Sciatic nerve (tissue), 2 donors: Measurements from ENCODE around the gene RHBDD1. TPM values are rescaled to one million over a fixed set of nuclear protein-coding genes. Genes with fewer than 3 reads are reported as not detected.
"Not testable (repeated sequence)": the region's sequence is repeated elsewhere in the genome, so short reads cannot be mapped to it uniquely, and the experiment has no call there.

Experiments
- ATAC-seq: fragments of 200-7000 bp; cut with Tn5 transposase; one replicate; pipeline ENCODE4 v1.9.1; 2020; ENCODE audit warnings: mild to moderate bottlenecking, moderate library complexity
- DNase-seq: peaks from one replicate; pipeline ENCODE4 v3.0.0-alpha.2; 2020; ENCODE audit warnings: low spot score
- intact Hi-C: fragments of 100-400 bp; cut with DNase I; formaldehyde crosslinking; loops from one replicate; pipeline ENCODE4 v1.14.2; 2022
- total RNA-seq: library from RNA; stranded (reverse); fragmentation: NEBNext Ultra II Directional; extraction: Animal tissue kit (Norgen Biotek cat#: 25700); gene quantifications from one replicate; pipeline ENCODE4 v1.2.1, GENCODE V29; 2021
- donor health status: DM: no; HTN: no; CAD: no.
- donor health status: DM: no; HTN: no; CAD: no.

The RHBDD1 gene
- total RNA-seq, 1 donor from 2014 or later, result 66.0 TPM

DNA sequence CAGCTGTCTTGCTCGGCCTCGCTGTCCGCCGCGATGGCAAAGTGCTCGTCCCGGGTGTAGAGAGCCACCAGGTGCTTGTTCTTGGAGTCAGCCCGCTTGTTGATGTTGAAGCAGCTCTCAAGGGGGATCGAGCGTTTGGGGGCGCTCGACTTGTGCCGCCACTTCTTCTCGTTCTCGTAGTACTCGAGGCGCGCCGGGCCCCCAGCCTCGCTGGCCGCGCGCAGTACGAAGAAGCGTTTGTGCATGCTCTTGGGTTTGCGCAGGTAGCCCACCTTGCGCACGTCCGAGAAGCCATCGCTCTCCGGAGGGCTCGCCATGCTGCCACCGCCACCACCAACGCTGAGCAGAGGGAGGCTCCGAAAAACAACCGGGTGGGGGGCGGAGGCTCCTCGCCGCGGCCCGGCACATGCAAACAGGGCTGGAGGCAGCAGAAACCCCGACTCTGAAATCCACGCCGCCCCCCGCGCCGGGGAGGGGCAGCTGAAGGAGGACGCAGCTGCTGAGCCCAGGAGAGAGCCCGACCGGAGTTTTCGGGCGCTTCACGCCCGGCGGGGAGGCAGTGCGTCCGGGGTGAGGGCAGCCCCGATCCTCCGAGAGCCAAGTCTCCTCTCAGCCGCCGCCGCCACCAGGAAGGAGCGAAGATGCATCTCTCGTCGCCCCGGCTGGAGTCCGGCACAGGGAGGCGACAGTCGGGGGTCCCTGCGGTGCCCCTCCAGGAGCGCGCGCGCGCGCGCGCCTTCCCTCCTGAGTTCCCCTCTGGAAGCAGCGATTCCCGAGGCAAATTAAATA is 37.2 kb upstream of the RHBDD1 start:
- DNase-seq (peak; percentile 60), ATAC-seq (peak; percentile 8)
- intact Hi-C loops, result loop anchor here (10.0 kb wide), 1 partner anchor 574 kb away; no protein-coding TSS in a partner anchor

DNA sequence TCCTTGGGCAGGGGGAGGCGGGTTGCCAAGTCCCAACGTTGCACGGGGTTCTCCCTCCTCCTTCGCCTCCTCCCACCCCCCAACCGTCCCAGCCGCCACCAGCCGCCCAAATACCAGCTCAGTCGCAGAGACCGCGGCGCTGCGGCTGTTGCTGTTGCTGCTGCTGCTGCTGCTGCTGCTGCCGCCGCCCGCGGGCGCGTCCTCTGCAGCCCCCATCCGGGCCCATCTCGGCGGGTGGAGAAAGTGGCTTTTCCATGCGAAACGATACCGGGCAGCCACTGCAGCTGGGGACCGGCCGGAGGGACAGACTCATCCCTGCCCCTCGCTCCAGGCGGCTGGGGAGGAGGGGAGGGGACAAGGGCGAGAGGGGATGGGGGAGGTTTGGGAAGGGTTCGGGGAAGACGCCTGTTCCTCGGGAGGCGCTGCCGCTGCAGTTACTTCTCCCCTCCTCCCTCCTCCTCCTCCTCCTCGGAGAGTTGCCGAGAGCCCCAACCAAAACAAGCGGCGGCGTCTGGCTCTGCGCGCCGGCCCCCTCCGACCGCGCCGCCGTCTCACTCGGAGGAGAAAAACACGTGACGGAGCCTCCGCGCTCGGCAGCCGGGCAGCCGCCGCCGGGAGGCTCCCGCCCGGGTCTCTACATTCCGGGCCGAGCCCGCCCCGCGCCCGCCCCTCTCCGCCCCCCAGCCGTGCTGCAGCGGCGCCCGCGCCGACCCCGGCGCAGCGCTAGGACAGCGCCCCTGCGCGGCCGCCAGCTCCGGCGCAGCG is 36.5 kb upstream of the RHBDD1 start, which contains the start of gene IRS1:
IRS1 (minus strand) TSS at position 610 of the 765 bp plus-strand sequence. CDS start 1,082 bp downstream, outside the sequence.
- DNase-seq (peak; percentile 85), ATAC-seq (peak; percentile 65)
- intact Hi-C loops, result loop anchor here (10.0 kb wide), 1 partner anchor 575 kb away; no protein-coding TSS in a partner anchor

DNA sequence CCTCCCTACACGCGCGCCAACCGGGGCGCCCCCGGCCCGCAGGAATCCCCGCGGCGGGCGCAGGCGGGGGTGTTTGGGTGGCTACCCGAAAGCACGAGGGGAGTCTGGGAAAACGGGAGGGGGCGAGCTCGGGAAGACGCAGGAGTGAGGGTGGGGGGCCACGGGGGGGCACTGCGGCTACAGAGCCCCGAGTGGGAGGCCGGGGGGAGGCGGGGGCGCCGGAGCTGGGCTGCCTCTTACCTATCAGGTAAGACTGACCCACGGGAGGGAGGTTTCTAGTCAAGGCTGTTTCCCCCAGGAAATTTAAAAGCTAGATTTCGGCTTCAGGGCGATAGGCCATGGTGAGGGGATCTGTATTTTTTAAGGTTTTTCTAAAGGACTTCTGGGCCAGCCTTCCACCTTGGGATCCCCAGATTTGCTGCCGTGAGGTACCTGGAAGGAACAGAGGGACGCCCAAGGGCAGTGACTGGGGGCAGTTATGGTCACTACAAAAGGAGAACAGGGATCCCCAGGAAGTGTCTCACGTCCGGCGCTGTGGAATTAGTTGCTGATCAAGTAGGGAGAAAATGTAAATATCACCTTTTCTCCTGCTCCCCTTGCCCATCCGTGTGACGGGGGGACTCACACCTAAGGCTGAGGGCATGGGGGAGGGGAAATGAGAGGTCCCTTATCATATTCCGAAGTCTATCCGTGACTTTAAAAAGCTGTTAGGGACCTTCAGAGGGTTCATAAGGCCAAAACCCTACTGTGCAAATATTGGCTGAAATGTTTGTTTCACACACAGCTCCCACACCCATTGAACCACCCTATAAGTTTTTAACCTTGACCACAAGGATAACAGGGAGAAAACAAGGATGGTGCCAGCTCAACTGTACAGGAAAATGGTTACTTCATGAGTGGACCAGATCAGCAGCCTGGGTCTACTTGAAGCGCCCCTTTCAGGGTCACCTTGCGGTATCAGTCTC is 35.6 kb upstream of the RHBDD1 start:
- DNase-seq (peak; percentile 75), ATAC-seq (no peak)
- intact Hi-C loops, result loop anchor here (5.0 to 10.0 kb wide), 2 partner anchors 575 to 1133 kb away; no protein-coding TSS in a partner anchor

DNA sequence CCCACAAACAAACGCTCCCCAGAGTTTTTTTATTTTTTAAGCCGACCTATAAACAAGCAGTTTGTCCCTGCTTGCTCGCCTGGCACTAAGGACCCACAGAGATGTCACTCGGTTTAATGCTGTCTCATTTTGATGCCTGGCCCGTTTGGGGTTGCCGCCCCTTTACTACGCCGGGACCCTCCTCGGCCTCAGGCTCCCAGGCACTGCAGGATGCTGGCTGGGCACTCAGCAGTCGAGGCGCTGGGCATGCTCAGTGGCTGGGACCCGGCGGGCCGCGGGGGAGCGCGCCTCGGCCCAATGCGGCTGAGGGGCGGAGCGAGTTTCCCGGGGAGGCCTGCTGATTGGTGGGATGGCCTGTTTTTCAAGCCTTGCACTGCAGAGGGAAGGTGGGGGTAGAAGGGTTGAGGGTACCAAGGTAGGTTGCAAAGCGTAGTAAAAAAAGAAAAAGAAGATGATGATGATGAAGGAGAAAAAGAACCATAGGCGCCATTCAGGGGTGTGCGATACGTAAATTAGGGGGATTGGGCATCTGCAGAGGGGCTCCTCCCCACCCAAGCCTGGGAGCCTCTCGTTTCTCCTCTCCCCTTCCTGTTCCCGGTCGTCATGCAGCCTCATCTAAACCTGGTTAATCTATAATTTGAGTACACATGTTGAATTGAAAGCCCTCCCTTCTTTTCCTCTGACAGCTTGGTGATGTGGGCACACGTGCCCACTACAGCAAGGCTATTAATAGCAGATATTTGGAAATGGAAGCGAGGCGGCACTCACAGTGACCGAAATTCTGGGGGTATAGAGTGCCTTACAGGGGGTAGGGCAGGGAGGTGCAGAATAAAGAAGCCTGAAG is 34.7 kb upstream of the RHBDD1 start:
- DNase-seq (peak; percentile 84), ATAC-seq (peak; percentile 75)
- intact Hi-C loops, result loop anchor here (5.0 kb wide), 1 partner anchor 1134 kb away; no protein-coding TSS in a partner anchor

DNA sequence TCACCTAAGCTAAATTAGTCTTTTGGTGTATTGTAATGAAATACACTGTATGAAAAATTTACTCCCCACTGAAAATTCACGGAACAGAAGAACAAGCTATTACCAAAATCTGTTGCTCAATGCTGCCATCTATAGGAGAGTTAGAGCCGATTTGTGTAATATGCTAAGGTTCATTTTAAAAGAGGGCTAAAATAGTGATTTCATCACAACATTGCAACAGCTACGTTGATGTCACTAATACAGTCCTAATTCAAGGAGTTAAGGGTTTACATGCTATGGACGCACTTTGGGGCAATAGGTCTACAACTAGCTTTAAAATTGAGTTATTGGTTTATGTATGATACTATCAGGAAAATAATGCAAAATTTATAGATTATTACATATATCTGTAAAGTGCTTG is 33.3 kb upstream of the RHBDD1 start:
- intact Hi-C loops, result loop anchor here (5.0 kb wide), 1 partner anchor 1135 kb away; no protein-coding TSS in a partner anchor
- ATAC-seq (peak; percentile 53), DNase-seq (no peak)

DNA sequence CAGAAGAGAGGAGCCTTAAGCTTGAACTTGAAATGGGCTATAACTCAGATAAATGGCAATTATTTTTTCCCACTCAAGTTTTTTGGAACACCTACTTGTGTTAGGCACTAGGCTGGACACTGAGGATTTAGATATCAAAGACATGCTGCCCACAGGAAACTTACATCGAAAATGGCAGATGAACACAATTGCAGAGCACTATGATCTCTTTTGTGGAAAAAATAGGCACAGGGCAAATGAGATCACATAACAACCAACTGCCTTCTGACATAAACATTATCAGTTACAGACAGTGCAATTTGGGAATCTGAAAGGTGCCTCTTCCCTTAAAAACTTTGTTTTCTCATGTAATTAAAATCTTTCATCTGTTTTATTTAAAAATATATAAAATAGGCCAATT is 32.4 kb upstream of the RHBDD1 start:
- DNase-seq, result no peak
- ATAC-seq, result no peak
- intact Hi-C loops, result loop anchor here (5.0 kb wide), 1 partner anchor 1136 kb away; no protein-coding TSS in a partner anchor

DNA sequence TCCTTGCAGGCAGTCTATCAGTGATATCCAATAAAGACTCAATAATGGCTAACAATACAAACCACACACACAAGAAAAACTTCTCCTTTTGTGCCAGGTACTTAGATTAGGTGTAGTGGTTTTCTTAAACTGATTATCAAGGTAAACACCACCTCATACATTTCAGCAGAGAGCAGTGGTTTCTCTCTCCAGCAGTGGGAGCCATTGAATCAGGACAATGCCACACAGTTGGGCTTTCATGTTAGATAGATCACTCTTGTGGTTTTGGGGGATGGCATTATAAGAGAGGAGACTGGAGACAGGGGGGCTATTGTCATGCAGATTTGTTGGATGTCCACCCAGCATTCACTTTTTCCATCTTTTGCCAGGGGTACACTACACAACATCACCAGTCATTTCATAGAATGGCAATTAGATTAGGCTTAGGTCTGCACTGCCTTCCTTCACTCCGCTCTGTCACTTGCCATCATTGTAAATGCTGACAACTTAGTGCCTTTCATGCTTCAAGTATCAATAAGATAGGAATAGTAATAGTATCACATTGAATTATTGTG is 22.6 kb upstream of the RHBDD1 start:
- intact Hi-C loops, result no loop called here
- ATAC-seq (no peak), DNase-seq (no peak)

DNA sequence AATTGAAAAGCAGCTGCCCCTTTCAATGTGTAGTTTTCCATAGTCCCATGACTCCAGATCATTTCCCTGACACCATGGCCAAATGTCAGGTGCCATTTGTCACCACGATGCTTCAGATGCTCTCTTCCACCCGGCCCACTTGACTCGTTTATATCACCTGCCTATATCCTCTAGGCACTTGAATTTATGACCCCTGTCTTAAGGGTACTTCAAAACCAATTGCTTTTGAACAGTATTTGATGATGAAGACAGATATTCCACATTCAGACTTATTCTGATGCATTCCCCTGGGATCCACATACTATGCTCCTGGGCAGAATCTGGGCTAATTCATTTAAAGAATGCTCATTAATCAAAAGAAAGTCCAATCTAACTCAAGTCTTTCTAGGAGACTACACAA is 16.9 kb upstream of the RHBDD1 start:
- ATAC-seq (no peak), DNase-seq (no peak)
- intact Hi-C loops, result no loop called here

DNA sequence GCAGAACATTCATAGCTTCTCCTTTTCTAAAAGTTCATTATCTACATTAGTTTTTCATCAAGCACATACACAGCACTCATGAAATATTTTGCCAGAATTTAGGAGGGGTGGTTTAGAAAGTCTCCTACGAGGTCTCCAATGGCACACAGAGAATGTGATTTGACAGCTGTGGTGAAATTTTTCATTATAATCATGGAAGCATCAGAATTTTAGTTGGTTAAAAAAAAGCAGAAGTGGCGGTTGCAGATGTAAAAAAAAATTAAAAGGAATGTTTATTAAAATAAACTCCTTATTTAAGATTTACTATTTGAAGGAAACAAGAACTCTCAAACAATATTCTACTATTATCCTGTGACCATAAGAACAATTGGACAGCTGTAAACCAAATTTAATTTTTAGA is 10.8 kb upstream of the RHBDD1 start:
- intact Hi-C loops, result no loop called here
- ATAC-seq (no peak), DNase-seq (no peak)

DNA sequence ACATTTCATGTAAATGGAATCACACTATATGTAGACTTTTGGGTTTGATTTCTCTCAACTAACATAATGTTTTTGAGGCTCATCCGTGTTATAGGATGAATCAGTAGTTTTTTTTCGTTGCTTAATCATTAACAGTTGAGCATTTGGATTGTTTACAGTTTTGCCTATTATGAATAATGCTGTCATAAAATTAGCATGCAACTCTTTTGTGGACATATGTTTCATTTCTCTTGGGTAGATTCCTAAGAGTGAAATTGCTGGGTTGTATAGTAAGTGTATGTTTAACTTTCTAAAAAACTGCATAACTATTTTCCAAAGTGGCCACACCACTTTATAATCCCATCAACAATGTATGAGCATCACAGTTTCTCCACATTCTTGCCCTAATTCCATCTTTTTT is 7.7 kb upstream of the RHBDD1 start:
- ATAC-seq, result no peak
- DNase-seq, result no peak
- intact Hi-C loops, result no loop called here

DNA sequence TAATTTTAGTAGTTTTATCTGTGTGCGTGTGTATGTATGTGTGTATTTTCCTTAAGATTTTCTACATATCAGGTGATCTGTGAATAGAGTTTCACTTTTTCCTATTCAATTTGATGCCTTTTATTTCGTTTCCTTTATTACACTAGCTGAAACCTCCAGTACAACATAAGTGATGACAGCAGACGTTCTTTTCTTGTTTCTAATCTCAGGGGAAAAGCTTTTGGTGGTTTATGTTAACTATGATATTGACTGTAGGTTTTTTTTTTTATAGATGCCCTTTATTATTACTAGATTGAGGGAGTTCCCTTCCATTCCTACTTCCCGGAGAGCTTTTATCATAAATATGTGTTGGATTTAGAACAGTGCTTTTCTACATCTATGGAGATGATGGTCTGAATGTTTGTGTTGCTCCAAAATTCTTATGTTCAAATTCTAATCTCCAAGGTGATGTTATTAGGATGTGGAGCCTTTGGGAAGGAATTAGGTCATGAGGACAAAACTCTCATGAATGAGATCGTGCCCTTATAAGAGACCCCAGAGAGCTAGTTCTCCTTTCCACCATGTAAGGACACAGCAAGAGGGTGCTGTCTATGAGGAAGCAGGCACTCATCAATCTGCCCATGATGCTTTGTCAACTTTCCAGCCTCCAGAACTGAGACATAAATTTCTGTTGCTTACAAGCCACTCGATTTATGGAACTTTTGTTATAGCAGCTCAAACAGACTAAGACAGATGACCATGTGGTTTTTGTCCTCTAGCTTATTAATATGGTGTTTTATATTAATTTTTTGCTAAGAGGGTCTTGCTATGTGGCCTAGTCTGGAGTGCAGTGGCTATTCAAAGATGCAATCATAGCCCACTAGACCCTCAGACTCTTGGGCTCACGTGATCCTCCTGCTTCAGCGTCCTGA is 5.9 kb upstream of the RHBDD1 start:
- DNase-seq, result no peak
- intact Hi-C loops, result no loop called here
- no peak for ATAC-seq

DNA sequence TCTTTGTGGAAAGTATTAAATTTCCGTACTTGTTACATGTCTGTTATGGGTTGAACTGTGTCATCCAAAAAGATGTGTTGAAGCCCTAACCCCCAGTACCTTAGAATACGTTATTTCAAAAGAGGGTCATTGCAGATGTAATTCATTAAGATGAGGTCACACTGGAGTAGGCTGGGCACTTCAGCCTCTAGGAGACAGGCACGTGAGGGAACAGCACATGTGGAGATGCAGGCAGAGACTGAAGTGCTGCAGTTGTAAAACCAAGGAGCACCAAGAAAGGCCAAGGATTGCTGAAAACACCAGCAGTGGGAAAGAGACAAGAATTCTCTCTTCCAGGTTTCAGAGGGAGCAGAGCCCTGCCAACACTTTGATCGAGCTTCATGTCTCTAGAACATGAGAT is 4.6 kb upstream of the RHBDD1 start:
- DNase-seq, result no peak
- intact Hi-C loops, result no loop called here
- no peak for ATAC-seq

DNA sequence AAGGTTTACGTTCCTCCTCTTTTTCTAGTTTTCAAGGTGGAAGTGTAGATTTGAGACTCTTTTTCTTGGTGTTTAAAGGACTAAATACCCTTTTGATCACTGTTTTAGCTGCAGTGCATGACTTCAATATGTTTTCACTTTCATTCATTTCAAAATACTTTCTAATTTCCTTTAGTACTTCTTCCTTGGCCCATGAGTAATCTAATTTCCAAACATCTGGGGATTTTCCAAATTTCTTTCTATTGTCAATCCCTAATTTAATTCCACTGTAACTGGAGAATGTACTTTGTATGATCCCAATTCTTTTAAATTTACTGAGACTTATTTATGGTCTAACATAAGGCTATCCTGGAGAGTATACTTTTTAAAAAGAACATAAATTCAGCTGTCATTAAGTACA is 3.8 kb upstream of the RHBDD1 start:
- ATAC-seq, result no peak
- DNase-seq, result no peak
- intact Hi-C loops, result no loop called here

DNA sequence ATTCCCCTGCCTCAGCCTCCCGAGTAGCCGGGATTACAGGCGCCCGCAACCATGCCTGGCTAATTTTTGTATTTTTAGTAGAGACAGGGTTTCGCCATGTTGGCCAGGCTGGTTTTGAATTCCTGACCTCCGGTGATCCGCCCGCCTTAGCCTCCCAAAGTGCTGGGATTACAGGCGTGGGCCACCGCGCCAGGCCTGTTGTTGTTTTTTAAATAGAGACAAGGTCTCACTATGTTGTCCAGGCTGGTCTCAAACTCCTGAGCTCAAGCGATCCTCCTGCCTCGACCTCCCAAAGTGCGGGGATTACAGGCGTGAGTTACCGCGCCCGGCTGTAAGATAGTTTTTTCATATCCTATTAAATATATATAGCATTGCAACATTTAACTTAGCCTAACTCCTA is 974 bp upstream of the RHBDD1 start:
- DNase-seq, ATAC-seq, intact Hi-C loops: not testable (repeated sequence)

DNA sequence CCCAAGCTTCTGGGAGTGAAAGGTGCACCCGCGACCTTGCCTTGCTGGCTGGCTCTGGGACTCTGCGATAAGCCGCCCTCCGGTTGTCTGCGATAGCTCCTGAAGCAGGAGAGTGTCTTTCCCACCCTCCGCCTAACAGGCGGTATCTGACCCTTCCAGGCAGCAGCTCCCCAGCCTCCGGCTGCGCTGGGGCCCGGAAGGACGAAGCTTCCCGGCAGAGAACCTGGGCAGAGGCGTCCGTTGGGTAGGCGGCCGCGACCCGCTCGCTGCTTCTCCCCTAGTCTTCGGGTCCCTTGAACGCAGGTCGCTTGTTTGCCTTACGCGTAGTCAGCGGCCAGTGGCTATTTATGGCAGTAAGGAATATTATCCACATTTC is 446 bp upstream of the RHBDD1 start:
- intact Hi-C loops, result no loop called here
- ATAC-seq, result peak; percentile 49
- peak; percentile 64 for DNase-seq

DNA sequence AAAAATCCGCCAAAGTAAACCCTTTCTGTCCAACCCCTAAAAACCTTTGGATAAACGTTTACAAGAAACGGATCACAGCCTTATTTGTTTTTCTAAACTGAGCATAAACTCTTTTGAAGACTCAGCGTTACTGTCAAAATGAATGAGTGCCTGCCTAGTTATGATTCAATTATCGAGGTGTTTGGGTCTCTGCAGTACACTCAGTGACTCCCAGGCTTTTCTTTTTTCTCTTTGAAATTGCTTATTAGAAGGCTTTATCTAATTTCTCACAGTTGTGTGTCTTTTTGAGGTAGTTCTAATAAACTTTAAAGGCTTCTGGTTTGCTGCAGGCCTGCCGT is 663 bp downstream of the RHBDD1 start:
- ATAC-seq, result no peak
- intact Hi-C loops, result no loop called here
- DNase-seq, result no peak

DNA sequence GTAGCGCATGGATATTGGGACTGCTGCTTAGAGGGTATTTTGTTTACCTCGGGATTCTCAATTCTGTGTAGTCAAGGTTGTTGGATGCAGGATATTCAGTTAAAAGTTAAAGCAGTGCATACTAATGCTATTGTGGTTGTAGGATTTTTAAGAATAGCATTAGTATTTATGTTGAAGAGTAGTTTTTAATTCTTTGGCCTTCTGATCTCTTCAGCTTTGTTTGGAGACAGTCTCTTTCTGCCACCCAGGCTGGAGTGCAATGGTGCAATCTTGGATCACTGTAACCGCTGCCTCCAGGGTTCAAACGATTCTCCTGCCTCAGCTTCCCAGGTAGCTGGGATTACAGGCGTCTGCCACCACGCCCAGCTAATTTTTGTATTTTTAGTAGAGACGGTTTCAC is 1.5 kb downstream of the RHBDD1 start:
- DNase-seq (no peak), ATAC-seq (no peak)
- intact Hi-C loops, result no loop called here
